HFFc6 (cell line): Measurements from ENCODE around the gene TMEM221. TPM values are rescaled to one million over a fixed set of nuclear protein-coding genes. Genes with fewer than 3 reads are reported as not detected.
A peak's percentile ranks its signal among the peaks of the same experiment; 100 is the strongest.

Experiments used
- DNase-seq: peaks from one replicate; pipeline ENCODE4 v3.0.0-alpha.2; 2018
- H3K27ac Mint-ChIP-seq: 2 replicates; pipeline ENCODE4 v1.8.0; 2020; ENCODE audit warnings: mild to moderate bottlenecking, mixed read lengths
- H3K27me3 Mint-ChIP-seq: 2 replicates; pipeline ENCODE4 v1.8.0; 2021; ENCODE audit warnings: mild to moderate bottlenecking, moderate library complexity, mixed read lengths; ENCODE audit not compliant: insufficient read depth
- H3K36me3 Mint-ChIP-seq: 2 replicates; pipeline ENCODE4 v1.8.0; 2021; ENCODE audit warnings: low read depth, mixed read lengths
- H3K4me1 Mint-ChIP-seq: 2 replicates; pipeline ENCODE4 v1.8.0; 2020; ENCODE audit warnings: low read depth, mixed read lengths
- H3K4me3 Mint-ChIP-seq: 2 replicates; pipeline ENCODE4 v1.8.0; 2020; ENCODE audit warnings: mild to moderate bottlenecking, moderate library complexity, mixed read lengths
- H3K9me3 Mint-ChIP-seq: 2 replicates; pipeline ENCODE4 v1.8.0; 2020; ENCODE audit warnings: mild to moderate bottlenecking, mixed read lengths
- CTCF ChIP-seq: fragments of 200-600 bp; sonication (generic); IDR thresholded peaks from 2 replicates; pipeline ENCODE4 v1.5.0; 2021; ENCODE audit warnings: antibody characterized with exemption, mild to moderate bottlenecking
- total RNA-seq, 6 experiments: library from RNA; stranded (reverse); fragmentation: NEBNext Ultra II Directional; extraction: Animal tissue kit (Norgen Biotek cat#: 25700); gene quantifications; 2 replicates in 1 of 6; 3 replicates in 5 of 6; pipeline ENCODE4 v1.2.3, GENCODE V29; 2021

Gene TMEM221
- total RNA-seq, 6 experiments from 2014 or later, result not detected

- H3K4me3 Mint-ChIP-seq, result peak overlapping the region; percentile 84
- H3K27ac Mint-ChIP-seq, result no peak overlapping the region
- no peak for TF ChIP-seq CTCF
- peaks cover 30% of the 10 kb centered on the region for H3K4me1 Mint-ChIP-seq
- no peaks in the 10 kb centered on the region for H3K9me3 Mint-ChIP-seq
- H3K27me3 Mint-ChIP-seq, result peaks cover 9% of the 10 kb centered on the region
- no peaks in the 10 kb centered on the region for H3K36me3 Mint-ChIP-seq
- DNase-seq, result no peak
Observed at GRCh38 chr19:17411801-17412200, 36.7 kb downstream of the TMEM221 start.

GRCh38 chr19:17409990-17410389, 38.5 kb downstream of the TMEM221 start:
- no peak overlapping the region for H3K4me3 Mint-ChIP-seq
- H3K27me3 Mint-ChIP-seq, result peaks cover 7% of the 10 kb centered on the region
- no peak for DNase-seq
- H3K9me3 Mint-ChIP-seq, result no peaks in the 10 kb centered on the region
- H3K4me1 Mint-ChIP-seq, result peaks cover 22% of the 10 kb centered on the region
- no peaks in the 10 kb centered on the region for H3K36me3 Mint-ChIP-seq
- no peak overlapping the region for H3K27ac Mint-ChIP-seq
- TF ChIP-seq CTCF, result no peak

DNA sequence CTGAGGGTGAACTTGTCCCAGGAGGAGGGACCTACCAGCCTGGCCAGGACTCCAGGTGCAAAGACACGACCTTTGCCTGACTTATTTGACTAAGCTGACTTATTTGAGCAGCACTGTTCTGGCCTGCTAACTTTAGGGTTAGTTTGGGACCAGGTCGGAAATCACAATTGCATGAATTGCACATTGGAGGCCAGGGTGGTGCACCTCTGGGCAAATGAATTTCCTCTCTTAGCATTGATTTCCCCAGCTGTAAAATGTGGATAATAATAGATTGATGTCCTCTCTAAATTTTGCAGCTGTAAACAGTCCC, 41.6 kb downstream of the TMEM221 start:
- no peak for DNase-seq
- no peaks in the 10 kb centered on the region for H3K36me3 Mint-ChIP-seq
- no peaks in the 10 kb centered on the region for H3K9me3 Mint-ChIP-seq
- H3K27me3 Mint-ChIP-seq, result peaks cover 5% of the 10 kb centered on the region
- H3K4me1 Mint-ChIP-seq, result peaks cover 7% of the 10 kb centered on the region
- TF ChIP-seq CTCF, result no peak
- H3K4me3 Mint-ChIP-seq, result no peak overlapping the region
- H3K27ac Mint-ChIP-seq, result no peak overlapping the region

GRCh38 chr19:17406046-17406886, 42.2 kb downstream of the TMEM221 start:
- TF ChIP-seq CTCF, result no peak
- H3K27me3 Mint-ChIP-seq, result peaks cover 7% of the 10 kb centered on the region
- no peaks in the 10 kb centered on the region for H3K9me3 Mint-ChIP-seq
- no peak for DNase-seq
- H3K27ac Mint-ChIP-seq, result no peak overlapping the region
- H3K36me3 Mint-ChIP-seq, result no peaks in the 10 kb centered on the region
- H3K4me3 Mint-ChIP-seq, result no peak overlapping the region
- H3K4me1 Mint-ChIP-seq, result peaks cover 6% of the 10 kb centered on the region; the same call in 1 of the 2 replicates

- no peak for TF ChIP-seq CTCF
- DNase-seq, result no peak
- H3K27ac Mint-ChIP-seq, result no peak within 1 kb of the TSS
- no peak within 1 kb of the TSS for H3K4me3 Mint-ChIP-seq
- H3K27me3 Mint-ChIP-seq, result peaks cover 7% of the 10 kb centered on the region
- H3K36me3 Mint-ChIP-seq, result no peaks in the 10 kb centered on the region
- no peaks in the 10 kb centered on the region for H3K9me3 Mint-ChIP-seq
- peaks cover 6% of the 10 kb centered on the region; the same call in 1 of the 2 replicates for H3K4me1 Mint-ChIP-seq
Observed at GRCh38 chr19:17405250-17406045, 43.0 kb downstream of the TMEM221 start, which contains the start of gene BST2. Gene BST2 (minus strand): TSS chr19:17405630. CDS start chr19:17405575, 55 bp downstream.
